NT2/D1 (cell line): Measurements from ENCODE around the gene MORC4.

Source experiments
- SUZ12 ChIP-seq: IDR thresholded peaks from 2 replicates; pipeline ENCODE4 v1.6.1; 2011; ENCODE audit not compliant: insufficient read length, insufficient read depth; ENCODE audit errors: extremely low read depth
- YY1 ChIP-seq: IDR thresholded peaks from 2 replicates; pipeline ENCODE4 v1.6.1; 2011; ENCODE audit not compliant: insufficient read length, insufficient read depth
- ZNF274 ChIP-seq: IDR thresholded peaks from 2 replicates; pipeline ENCODE4 v1.6.1; 2011; ENCODE audit warnings: mild to moderate bottlenecking, low read depth, low read length

DNA sequence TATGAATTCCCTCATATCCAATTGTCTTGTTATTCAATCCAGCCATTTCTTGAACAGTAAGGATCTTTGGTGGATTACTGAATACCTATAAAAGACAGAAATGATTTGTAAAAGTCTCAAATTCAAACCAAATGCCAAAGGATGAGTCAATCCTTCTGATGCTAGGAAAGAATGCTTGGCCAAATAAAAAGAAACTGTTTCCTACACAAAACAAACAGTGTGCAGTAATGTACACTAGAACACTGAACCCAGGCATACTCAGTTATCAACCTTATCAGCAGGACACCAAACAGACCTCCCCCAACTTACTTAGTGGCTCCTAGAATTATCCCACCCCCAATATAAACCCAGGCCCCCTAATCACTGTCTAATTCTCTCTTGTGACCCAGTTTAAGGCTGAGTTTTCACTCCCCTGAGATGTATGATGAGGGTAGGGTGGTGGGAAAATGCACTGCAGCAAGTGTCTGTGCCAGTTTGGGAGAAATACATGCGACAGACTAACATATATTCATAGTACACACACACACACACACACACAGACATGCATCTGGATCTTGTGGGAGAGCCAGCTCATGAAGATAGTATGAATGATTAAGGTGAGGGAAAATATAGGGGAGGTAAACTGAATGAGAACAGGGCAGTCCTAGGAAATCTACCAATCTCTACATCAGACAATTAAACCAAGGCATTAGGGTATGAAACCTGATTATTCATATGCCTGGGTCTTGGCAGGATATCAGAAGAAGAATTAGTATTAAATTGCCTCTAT lies 44.8 kb downstream of the MORC4 start:
- TF ChIP-seq SUZ12 (no peak), YY1 (no peak), ZNF274 (no peak)
